ENCODE measurements around the gene CRYBB1. TPM values are rescaled to one million over a fixed set of nuclear protein-coding genes. Genes with fewer than 3 reads are reported as not detected.
"Not testable (repeated sequence)": the region's sequence is repeated elsewhere in the genome, so short reads cannot be mapped to it uniquely, and the experiment has no call there.

CRYBB1 gene
- polyA plus RNA-seq, 3 donors: 0.33 to 1.6 (median 0.78) TPM

DNA sequence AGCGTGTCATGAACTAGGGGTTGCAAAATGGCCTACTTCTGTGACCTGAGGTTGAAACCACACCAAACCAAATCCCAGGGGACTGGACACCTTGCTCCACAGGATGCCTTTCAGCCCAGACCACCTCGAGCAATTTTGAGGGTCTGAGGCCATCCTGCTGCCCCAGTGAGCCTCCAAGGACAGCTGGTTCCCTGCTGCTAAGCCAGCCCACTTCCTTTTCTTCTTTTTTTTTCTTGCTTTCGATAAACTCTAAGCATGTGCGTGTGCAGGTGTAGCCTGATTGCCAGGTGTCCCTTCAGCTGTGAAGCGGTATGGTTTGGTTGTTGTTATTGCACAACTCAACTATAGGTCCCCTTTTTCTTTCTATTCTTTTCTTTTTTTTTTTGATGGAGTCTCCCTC lies 2.7 kb downstream of the CRYBB1 start:
- Histone ChIP-seq H3K36me3 (replicated peaks in 1 of 2; ENCODE audit: control insufficient read depth in 1 of 2, insufficient read depth in 2 of 2, low read length in 2 of 2) (no peaks in the 10 kb centered on the region), H3K9me3 (replicated peaks in 1 of 2; ENCODE audit: control insufficient read depth in 1 of 2, insufficient read depth in 1 of 2, low read length in 2 of 2) (no peaks in the 10 kb centered on the region), H3K4me1 (ENCODE audit: control insufficient read depth in 1 of 2, insufficient read depth in 2 of 2, low read length in 2 of 2) (peaks cover 29 to 36% of the 10 kb centered on the region in 2 donors), H4K20me1 (ENCODE audit: insufficient read depth, low read length) (no peaks in the 10 kb centered on the region), H3K79me2 (ENCODE audit: insufficient read depth, low read length) (no peaks in the 10 kb centered on the region), H3K4me2 (replicated peaks; ENCODE audit: extremely low read depth, low read length, poor library complexity, severe bottlenecking) (no peak overlapping the region), H3K27me3 (ENCODE audit: control insufficient read depth in 2 of 2, insufficient read depth in 2 of 2, low read length in 2 of 2) (no peaks in the 10 kb centered on the region), H3K27ac (ENCODE audit: low read depth in 1 of 2, low read length in 2 of 2) (no peak overlapping the region), H3K9ac (ENCODE audit: insufficient read depth, low read length, poor library complexity, severe bottlenecking) (no peak overlapping the region), H3K4me3 (replicated peaks in 1 of 3; ENCODE audit: low read depth in 2 of 3, low read length in 3 of 3) (no peak overlapping the region), H2AFZ (ENCODE audit: insufficient read depth, low read depth, low read length, poor library complexity, severe bottlenecking) (no peak overlapping the region)
- no peak for DNase-seq
- 40% methylated on average over 2 of the region's 5 CpGs for WGBS (ENCODE audit: insufficient coverage)
- Mint-ChIP-seq H3K4me3 (no peak overlapping the region), H3K27me3 (ENCODE audit: low read depth in 3 of 3) (peaks cover 2 to 8% (median 2%) of the 10 kb centered on the region in 3 donors), H3K36me3 (no peaks in the 10 kb centered on the region), H3K4me1 (peaks cover 51% of the 10 kb centered on the region), H3K27ac (no peak overlapping the region), H3K9me3 (no peaks in the 10 kb centered on the region)
- intact Hi-C loops (cut with micrococcal nuclease): no loop called here
- TF ChIP-seq CTCF (IDR thresholded peaks at IDR 0.05): no peak

DNA sequence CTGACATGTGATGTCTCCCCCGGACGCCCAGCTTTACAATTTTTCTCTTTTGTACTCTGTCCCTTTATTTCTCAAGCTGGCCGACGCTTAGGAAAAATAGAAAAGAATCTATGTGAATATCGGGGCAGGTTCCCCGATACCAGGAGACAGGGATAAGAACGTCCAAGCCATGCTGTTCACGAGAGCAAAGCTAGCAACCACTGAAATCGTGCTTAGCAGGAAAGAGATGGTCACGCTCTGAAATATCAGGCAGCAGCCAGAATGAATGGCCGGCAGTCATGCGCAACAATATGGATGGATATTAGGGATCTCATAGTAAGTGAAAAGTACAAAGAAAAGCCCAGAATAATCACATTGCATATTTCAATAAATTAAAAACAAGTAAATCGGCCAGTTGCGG lies 3.5 kb downstream of the CRYBB1 start:
- peaks cover 45% of the 10 kb centered on the region for H3K4me1 Mint-ChIP-seq

GRCh38 chr22:26613753-26614152 lies 4.1 kb downstream of the CRYBB1 start:
- H3K4me3 Mint-ChIP-seq; H2AFZ ChIP-seq (ENCODE audit: insufficient read depth, low read depth, low read length, poor library complexity, severe bottlenecking); H3K4me2 ChIP-seq (replicated peaks; ENCODE audit: extremely low read depth, low read length, poor library complexity, severe bottlenecking); H3K27ac ChIP-seq (ENCODE audit: low read depth in 1 of 2, low read length in 2 of 2); H3K9me3 Mint-ChIP-seq; DNase-seq; H3K27me3 Mint-ChIP-seq (ENCODE audit: low read depth in 3 of 3); H4K20me1 ChIP-seq (ENCODE audit: insufficient read depth, low read length); H3K9ac ChIP-seq (ENCODE audit: insufficient read depth, low read length, poor library complexity, severe bottlenecking); H3K79me2 ChIP-seq (ENCODE audit: insufficient read depth, low read length); H3K36me3 ChIP-seq (replicated peaks in 1 of 2; ENCODE audit: control insufficient read depth in 1 of 2, insufficient read depth in 2 of 2, low read length in 2 of 2); H3K9me3 ChIP-seq (replicated peaks in 1 of 2; ENCODE audit: control insufficient read depth in 1 of 2, insufficient read depth in 1 of 2, low read length in 2 of 2); H3K27me3 ChIP-seq (ENCODE audit: control insufficient read depth in 2 of 2, insufficient read depth in 2 of 2, low read length in 2 of 2); H3K4me3 ChIP-seq (replicated peaks in 1 of 3; ENCODE audit: low read depth in 2 of 3, low read length in 3 of 3); H3K27ac Mint-ChIP-seq; H3K36me3 Mint-ChIP-seq; intact Hi-C loops (cut with micrococcal nuclease): not testable (repeated sequence)
- peaks cover 41% of the 10 kb centered on the region for H3K4me1 Mint-ChIP-seq
- H3K4me1 ChIP-seq (ENCODE audit: control insufficient read depth in 1 of 2, insufficient read depth in 2 of 2, low read length in 2 of 2): peaks cover 25 to 29% of the 10 kb centered on the region in 2 donors
- WGBS (ENCODE audit: insufficient coverage): 20% methylated on average over 1 of the region's 10 CpGs

More for the DNA sequence above, 3.5 kb downstream of the CRYBB1 start:
- Histone ChIP-seq H3K36me3 (replicated peaks in 1 of 2; ENCODE audit: control insufficient read depth in 1 of 2, insufficient read depth in 2 of 2, low read length in 2 of 2) (no peaks in the 10 kb centered on the region), H3K9ac (ENCODE audit: insufficient read depth, low read length, poor library complexity, severe bottlenecking) (no peak overlapping the region), H3K4me2 (replicated peaks; ENCODE audit: extremely low read depth, low read length, poor library complexity, severe bottlenecking) (no peak overlapping the region), H4K20me1 (ENCODE audit: insufficient read depth, low read length) (no peaks in the 10 kb centered on the region), H3K27ac (ENCODE audit: low read depth in 1 of 2, low read length in 2 of 2) (no peak overlapping the region), H3K9me3 (replicated peaks in 1 of 2; ENCODE audit: control insufficient read depth in 1 of 2, insufficient read depth in 1 of 2, low read length in 2 of 2) (no peaks in the 10 kb centered on the region), H3K79me2 (ENCODE audit: insufficient read depth, low read length) (no peaks in the 10 kb centered on the region), H3K4me3 (replicated peaks in 1 of 3; ENCODE audit: low read depth in 2 of 3, low read length in 3 of 3) (no peak overlapping the region), H3K27me3 (ENCODE audit: control insufficient read depth in 2 of 2, insufficient read depth in 2 of 2, low read length in 2 of 2) (no peaks in the 10 kb centered on the region), H2AFZ (ENCODE audit: insufficient read depth, low read depth, low read length, poor library complexity, severe bottlenecking) (no peak overlapping the region), H3K4me1 (ENCODE audit: control insufficient read depth in 1 of 2, insufficient read depth in 2 of 2, low read length in 2 of 2) (peaks cover 27 to 31% of the 10 kb centered on the region in 2 donors)
- 93% methylated on average over 7 of the region's 14 CpGs for WGBS (ENCODE audit: insufficient coverage)
- H3K27me3 Mint-ChIP-seq (ENCODE audit: low read depth in 3 of 3): peaks cover 2 to 7% (median 3%) of the 10 kb centered on the region in 3 donors
- no peak overlapping the region for H3K4me3 Mint-ChIP-seq
- intact Hi-C loops (cut with micrococcal nuclease): no loop called here
- no peak overlapping the region for H3K27ac Mint-ChIP-seq
- H3K36me3 Mint-ChIP-seq: no peaks in the 10 kb centered on the region
- DNase-seq: no peak
- no peaks in the 10 kb centered on the region for H3K9me3 Mint-ChIP-seq
- no peak for TF ChIP-seq CTCF (IDR thresholded peaks at IDR 0.05)

All from CD14-positive monocyte (primary cell).